Thoracic aorta (tissue), 2 donors: Measurements from ENCODE around the gene MAP3K14. TPM values are rescaled to one million over a fixed set of nuclear protein-coding genes. Genes with fewer than 3 reads are reported as not detected.

Source experiments
- ATAC-seq: fragments of 150-250 bp; one replicate; pipeline ENCODE4 v1.8.0; 2017; ENCODE audit warnings: low read depth; ENCODE audit not compliant: insufficient number of reproducible peaks, low FRiP score
- DNase-seq: peaks from one replicate; pipeline ENCODE4 v3.0.0-alpha.2; 2020; ENCODE audit warnings: low spot score
- H3K27ac ChIP-seq, 2 donors: fragments of 200-600 bp; sonication (generic); 1 replicate in 1 of 2; 2 replicates in 1 of 2; pipeline ENCODE4 v1.5.1; 2016; ENCODE audit warnings: mild to moderate bottlenecking in 2 of 2, moderate library complexity in 2 of 2
- H3K27me3 ChIP-seq: fragments of 200-600 bp; sonication (generic); replicated peaks from 2 replicates; pipeline ENCODE4 v1.6.0; 2016; ENCODE audit warnings: mild to moderate bottlenecking; ENCODE audit not compliant: insufficient read depth
- H3K36me3 ChIP-seq: fragments of 200-600 bp; sonication (generic); one replicate; pipeline ENCODE4 v1.5.1; 2016
- H3K4me1 ChIP-seq, 2 donors: fragments of 200-600 bp; sonication (generic); 1 replicate in 1 of 2; 2 replicates in 1 of 2; pipeline versions ENCODE4 v1.5.1 to v1.6.0; 2016; ENCODE audit warnings: low read depth in 2 of 2, mild to moderate bottlenecking in 1 of 2; ENCODE audit not compliant: control insufficient read depth in 1 of 2
- H3K4me3 ChIP-seq: fragments of 200-600 bp; sonication (generic); 2 replicates; pipeline ENCODE4 v1.5.1; 2016; ENCODE audit warnings: mild to moderate bottlenecking
- H3K9me3 ChIP-seq: fragments of 200-600 bp; sonication (generic); 2 replicates; pipeline ENCODE4 v1.5.1; 2016
- CTCF ChIP-seq: fragments of 200-600 bp; sonication (generic); IDR thresholded peaks from one replicate; pipeline ENCODE4 v1.5.1; 2019; ENCODE audit warnings: antibody characterized with exemption
- total RNA-seq, 2 donors: library from RNA; depleted of rRNA; stranded (reverse); fragments of >200 nt; gene quantifications; one replicate each; pipeline versions ENCODE4 v1.1.0 to v1.2.3, GENCODE V29; 2016

The MAP3K14 gene
- total RNA-seq, 2 donors from 2014 or later = 10.1 to 10.7 TPM

- peak; percentile 85 for DNase-seq
- Histone ChIP-seq H3K9me3 (no peaks in the 10 kb centered on the region), H3K27me3 (no peaks in the 10 kb centered on the region), H3K4me3 (peak overlapping the region; percentile 61), H3K27ac (peak overlapping the region; percentile 6 to 47), H3K4me1 (peaks cover 12 to 18% of the 10 kb centered on the region in 2 donors), H3K36me3 (peaks cover 16% of the 10 kb centered on the region)
- TF ChIP-seq CTCF = peak; percentile 81
- no peak for ATAC-seq
These were observed 39.5 kb downstream of the MAP3K14 start for GRCh38 chr17:45277216-45277849.

- peaks cover 12 to 18% of the 10 kb centered on the region in 2 donors for H3K4me1 ChIP-seq
- no peak overlapping the region for H3K4me3 ChIP-seq
- no peak for TF ChIP-seq CTCF
- peaks cover 17% of the 10 kb centered on the region for H3K36me3 ChIP-seq
- no peak for DNase-seq
- H3K9me3 ChIP-seq = no peaks in the 10 kb centered on the region
- no peak overlapping the region for H3K27ac ChIP-seq
- no peaks in the 10 kb centered on the region for H3K27me3 ChIP-seq
- no peak for ATAC-seq
These were observed 40.8 kb downstream of the MAP3K14 start for GRCh38 chr17:45276031-45276430.

GRCh38 chr17:45274033-45274432 lies 42.8 kb downstream of the MAP3K14 start:
- ATAC-seq = no peak
- TF ChIP-seq CTCF = no peak
- H3K9me3 ChIP-seq = no peaks in the 10 kb centered on the region
- no peak overlapping the region for H3K27ac ChIP-seq
- DNase-seq = no peak
- H3K27me3 ChIP-seq = no peaks in the 10 kb centered on the region
- H3K4me3 ChIP-seq = no peak overlapping the region
- H3K36me3 ChIP-seq = peaks cover 36% of the 10 kb centered on the region
- peaks cover 12 to 18% of the 10 kb centered on the region in 2 donors for H3K4me1 ChIP-seq

- no peak overlapping the region for H3K27ac ChIP-seq
- no peak overlapping the region for H3K4me3 ChIP-seq
- H3K9me3 ChIP-seq = no peaks in the 10 kb centered on the region
- ATAC-seq = no peak
- peaks cover 40% of the 10 kb centered on the region for H3K36me3 ChIP-seq
- H3K4me1 ChIP-seq = peaks cover 12 to 14% of the 10 kb centered on the region in 2 donors
- TF ChIP-seq CTCF = no peak
- H3K27me3 ChIP-seq = no peaks in the 10 kb centered on the region
- DNase-seq = no peak
These were observed 43.3 kb downstream of the MAP3K14 start for GRCh38 chr17:45273551-45273957.

GRCh38 chr17:45271603-45272002 lies 45.2 kb downstream of the MAP3K14 start:
- Histone ChIP-seq H3K36me3 (peaks cover 57% of the 10 kb centered on the region), H3K9me3 (no peaks in the 10 kb centered on the region), H3K4me3 (no peak overlapping the region), H3K27me3 (no peaks in the 10 kb centered on the region), H3K4me1 (no peaks in the 10 kb centered on the region), H3K27ac (no peak overlapping the region)
- TF ChIP-seq CTCF = no peak
- ATAC-seq (no peak), DNase-seq (no peak)
